ENCODE measurements around the gene ANGPTL8. TPM values are rescaled to one million over a fixed set of nuclear protein-coding genes. Genes with fewer than 3 reads are reported as not detected.

ANGPTL8 gene
- total and polyA plus RNA-seq, 2 of the 13 experiments (the other 11 are each of a cell fraction or from before 2014, with no cell fraction given), result 27.3 to 243 TPM

DNA sequence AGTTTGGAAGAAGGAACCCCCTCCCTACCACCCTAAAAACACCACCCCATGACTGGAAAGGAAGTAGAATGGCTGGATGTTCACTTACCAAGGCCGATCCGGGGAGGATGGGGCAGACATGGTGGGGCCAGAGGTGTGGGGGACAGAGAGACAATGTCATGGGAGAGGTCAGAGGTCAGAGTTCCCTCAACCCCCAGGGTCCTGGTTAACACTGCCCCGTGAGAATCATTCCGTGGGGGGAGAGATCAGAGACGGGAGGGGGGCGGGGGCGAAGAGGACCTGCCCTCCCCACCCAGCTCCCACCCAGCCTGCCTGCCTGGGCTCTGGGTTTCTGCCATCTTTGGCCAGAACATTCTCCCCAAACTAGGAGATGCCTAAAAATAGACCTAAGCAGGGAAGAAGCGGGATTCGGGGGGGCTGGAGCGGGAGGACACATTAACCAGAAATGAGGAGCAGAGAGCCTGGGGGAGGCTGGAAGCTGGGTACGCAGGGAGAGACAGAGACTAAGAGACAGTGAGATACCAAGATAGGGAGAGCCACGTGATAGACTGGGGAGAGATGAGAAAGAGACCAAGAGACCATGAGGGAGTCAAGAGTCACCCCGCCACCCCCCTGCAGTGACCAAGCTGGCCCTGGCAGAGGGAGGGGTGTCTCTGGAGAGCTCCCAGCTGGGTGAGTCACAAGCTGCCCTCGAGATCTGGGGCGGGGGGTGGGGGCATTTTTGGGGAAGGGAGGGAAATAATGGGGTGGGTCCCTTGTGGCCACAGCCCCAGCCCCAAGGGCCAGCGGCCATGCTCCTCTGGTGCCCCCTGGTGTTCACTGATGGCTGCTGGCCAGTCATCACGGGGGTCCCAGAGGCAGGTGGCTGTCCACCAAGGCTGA is 36.0 kb upstream of the ANGPTL8 start (continued):
- TF ChIP-seq HMGXB3 (CRISPR knock-in tag; IDR thresholded peaks at IDR 0.05; ENCODE audit: borderline replicate concordance) (no peak), HNRNPK (IDR thresholded peaks at IDR 0.05; ENCODE audit: low read depth, low read length, poor library complexity, severe bottlenecking) (peak; percentile 89), ZBTB38 (CRISPR knock-in tag; IDR thresholded peaks at IDR 0.05) (no peak), ZNF839 (CRISPR knock-in tag; IDR thresholded peaks at IDR 0.05; ENCODE audit: borderline replicate concordance) (no peak), ZBTB26 (CRISPR knock-in tag; IDR thresholded peaks at IDR 0.05; ENCODE audit: borderline replicate concordance) (no peak), NR2F6 (IDR thresholded peaks at IDR 0.05) (no peak), NR2F6 (CRISPR knock-in tag; IDR thresholded peaks at IDR 0.05) (peak; percentile 18; the same call in 1 of the 2 replicates), TIGD3 (CRISPR knock-in tag; IDR thresholded peaks at IDR 0.05; ENCODE audit: borderline replicate concordance) (no peak), RAD21 (CRISPR knock-in tag; IDR thresholded peaks at IDR 0.05) (peak; percentile 76), FOSL2 (CRISPR knock-in tag; IDR thresholded peaks at IDR 0.05) (peak; percentile 77), PCBP2 (optimal IDR thresholded peaks at IDR 0.05; ENCODE audit: low read depth, low read length, poor library complexity, severe bottlenecking) (no peak), ARID4A (CRISPR knock-in tag; IDR thresholded peaks at IDR 0.05; ENCODE audit: borderline replicate concordance) (no peak), MATR3 (CRISPR knock-in tag; IDR thresholded peaks at IDR 0.05) (no peak), STAG1 (CRISPR knock-in tag; IDR thresholded peaks at IDR 0.05) (peak; percentile 89), HDAC2 (CRISPR knock-in tag; IDR thresholded peaks at IDR 0.05) (no peak), ZNF550 (CRISPR knock-in tag; IDR thresholded peaks at IDR 0.05; ENCODE audit: borderline replicate concordance) (no peak), XRCC5 (optimal IDR thresholded peaks at IDR 0.05; ENCODE audit: low read length) (no peak), ETV5 (CRISPR knock-in tag; IDR thresholded peaks at IDR 0.05; ENCODE audit: borderline replicate concordance) (peak; percentile 36)

Measured in HepG2 (cell line).